ENCODE results near the gene PAPSS1.
"Not testable (repeated sequence)": the region's sequence is repeated elsewhere in the genome, so short reads cannot be mapped to it uniquely, and the experiment has no call there.

Gene PAPSS1

GRCh38 chr4:107719922-107720722 lies at the start of gene PAPSS1:
Gene PAPSS1, minus strand, starts transcription at chr4:107720234. Its CDS starts 55 bp downstream, at chr4:107720179.
- DNase-seq (ENCODE audit: low spot score), result peak; percentile 97

DNA sequence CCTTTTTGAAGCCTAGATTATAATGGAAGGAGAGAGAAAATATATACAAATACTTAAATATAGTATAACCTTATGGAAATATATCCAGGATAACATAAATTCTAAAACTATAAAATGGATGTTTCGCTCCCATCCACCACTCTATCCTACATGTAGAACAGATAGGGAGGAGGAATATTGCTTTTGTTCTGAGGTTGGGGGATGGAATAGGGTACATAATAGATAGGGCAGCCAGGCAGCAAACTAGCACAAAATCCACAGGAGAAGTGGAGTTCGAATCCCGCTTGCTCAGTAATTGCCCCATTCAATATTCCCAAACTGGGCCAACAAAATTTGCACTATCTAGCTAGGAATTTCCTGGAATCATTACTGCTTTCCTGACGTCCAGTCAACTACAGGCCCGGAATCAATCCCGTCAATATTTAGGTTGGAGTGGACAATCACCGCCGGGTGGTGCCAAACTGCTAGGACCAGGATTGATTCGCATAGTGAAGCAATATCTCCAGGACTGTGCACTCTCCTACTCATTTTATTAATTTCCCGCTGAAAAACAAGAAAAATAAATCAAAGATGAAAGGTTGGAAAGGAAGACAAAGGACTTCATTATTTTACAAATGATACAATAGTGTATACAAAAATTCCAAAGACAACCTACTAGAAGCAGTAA lies 40.4 kb upstream of the PAPSS1 start:
- no peak for DNase-seq (ENCODE audit: low spot score)

- no peak for DNase-seq (ENCODE audit: low spot score)
These were observed 37.9 kb upstream of the PAPSS1 start for GRCh38 chr4:107757864-107758476.

DNA sequence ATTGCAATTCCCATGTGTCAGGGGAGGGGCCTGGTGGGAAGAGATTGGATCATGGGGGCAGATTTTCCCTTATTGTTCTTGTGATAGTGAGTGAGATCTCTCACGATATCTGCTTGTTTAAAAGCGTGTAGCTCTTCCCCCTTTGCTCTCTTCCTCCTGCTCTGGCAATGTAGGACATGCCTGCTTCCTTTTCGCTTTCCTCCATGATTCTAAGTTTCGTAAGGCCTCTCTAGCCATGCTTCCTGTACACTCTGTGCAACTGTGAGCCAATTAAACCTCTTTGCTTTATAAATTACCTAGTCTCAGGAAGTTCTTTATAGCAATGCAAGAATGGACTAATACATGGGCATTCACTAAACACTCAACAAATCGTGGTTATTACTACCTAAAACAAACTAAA lies 37.2 kb upstream of the PAPSS1 start:
- no peak for DNase-seq (ENCODE audit: low spot score)

DNA sequence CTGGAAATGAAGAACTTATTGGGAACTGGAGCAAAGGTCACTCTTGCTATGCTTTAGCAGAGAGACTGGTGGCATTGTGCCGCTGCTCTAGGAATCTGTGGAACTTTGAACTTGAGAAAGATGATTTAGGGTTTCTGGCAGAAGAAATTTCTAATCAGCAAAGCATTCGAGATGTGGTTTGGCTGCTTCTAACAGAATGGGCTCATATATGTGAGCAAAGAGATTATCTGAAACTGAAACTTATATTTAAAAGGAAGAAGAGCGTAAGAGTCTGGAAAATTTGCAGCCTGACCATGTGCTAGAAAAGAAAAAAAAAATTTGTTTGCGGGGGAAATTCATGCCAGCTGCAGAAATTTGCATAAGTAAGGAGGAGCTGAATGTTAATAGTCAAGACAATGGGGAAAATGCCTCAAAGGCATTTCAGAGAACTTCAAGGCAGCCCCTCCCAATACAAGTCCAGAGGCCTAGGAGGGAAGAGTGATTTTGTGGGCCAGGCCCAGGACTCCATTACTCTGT lies 35.9 kb upstream of the PAPSS1 start:
- DNase-seq (ENCODE audit: low spot score), result no peak

GRCh38 chr4:107751670-107752069 lies 31.6 kb upstream of the PAPSS1 start:
- DNase-seq (ENCODE audit: low spot score), result no peak

DNA sequence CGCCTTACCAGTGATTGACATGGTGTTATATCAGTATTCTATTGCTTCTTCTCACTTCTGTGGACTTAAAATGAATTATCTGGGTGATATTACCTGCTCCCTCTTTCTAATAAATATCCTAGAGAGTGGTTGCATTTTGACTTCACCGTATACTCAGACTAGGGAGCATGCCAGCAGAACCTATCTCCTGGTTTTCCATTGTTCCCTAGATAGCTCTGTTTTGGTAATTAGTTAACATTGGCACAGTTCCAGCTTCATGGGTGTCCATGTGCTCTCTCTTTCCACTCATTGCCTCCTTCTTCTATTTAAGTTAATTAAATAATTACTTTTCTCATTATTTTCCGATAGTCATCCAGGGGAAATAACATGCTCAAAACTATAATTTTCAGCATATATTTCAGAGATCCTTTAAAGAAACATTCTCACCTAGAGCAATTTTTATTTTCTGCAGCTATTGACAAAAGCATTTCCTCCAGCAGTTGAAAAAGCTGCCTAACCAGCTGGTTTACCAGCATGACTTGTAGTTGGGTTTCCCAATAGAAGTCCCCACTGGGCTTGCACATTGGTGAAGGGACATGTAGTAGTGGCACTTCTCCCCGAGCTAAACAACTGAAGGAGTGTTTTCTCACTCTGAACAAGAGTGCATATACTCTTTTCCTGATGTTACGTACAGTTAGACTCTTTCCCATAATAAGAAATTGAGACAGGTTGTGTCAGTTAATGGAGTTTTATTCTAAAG lies 27.9 kb upstream of the PAPSS1 start:
- DNase-seq (ENCODE audit: low spot score), result no peak

GRCh38 chr4:107746161-107746560 lies 26.1 kb upstream of the PAPSS1 start:
- DNase-seq (ENCODE audit: low spot score), result no peak

DNA sequence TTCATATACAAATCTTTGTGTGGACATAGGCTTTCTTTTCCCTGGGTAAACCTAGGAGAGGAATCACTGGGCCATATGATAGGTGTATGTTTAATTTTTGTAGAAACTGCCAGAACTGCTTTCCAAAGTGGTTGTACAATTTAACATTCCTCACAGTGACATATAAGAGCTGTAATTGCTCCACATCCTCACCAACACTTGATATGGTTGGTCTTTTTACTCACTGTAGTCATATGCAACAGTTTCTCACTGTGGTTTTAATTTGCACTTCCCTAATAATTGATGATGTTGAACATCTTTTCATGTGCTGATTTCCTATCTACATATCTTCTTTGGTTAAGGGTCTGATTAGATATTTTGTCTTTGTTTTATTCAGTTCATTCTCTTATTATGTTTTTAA lies 24.5 kb upstream of the PAPSS1 start:
- no peak for DNase-seq (ENCODE audit: low spot score)

DNA sequence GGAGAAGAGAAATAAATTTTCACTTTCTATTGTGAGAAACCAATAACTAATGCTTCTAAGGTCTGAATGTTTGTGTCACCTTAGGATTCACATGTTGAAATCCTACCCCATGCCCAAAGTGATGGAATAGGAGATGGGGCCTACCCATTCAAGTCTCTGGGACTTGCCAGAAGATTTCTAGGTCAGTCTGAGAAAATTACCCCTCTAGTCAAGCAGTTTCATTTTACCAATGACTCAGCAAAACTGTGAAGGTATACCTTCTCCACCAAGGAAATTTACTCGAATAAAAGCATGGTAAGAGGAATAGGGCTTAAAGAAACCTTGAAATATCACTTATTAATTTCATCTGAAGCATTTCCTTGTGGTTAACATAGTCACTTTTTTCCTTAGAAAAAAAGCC lies 23.5 kb upstream of the PAPSS1 start:
- DNase-seq (ENCODE audit: low spot score), result no peak

GRCh38 chr4:107742791-107743190 lies 22.8 kb upstream of the PAPSS1 start:
- DNase-seq (ENCODE audit: low spot score), result no peak

GRCh38 chr4:107742196-107742595 lies 22.2 kb upstream of the PAPSS1 start:
- DNase-seq (ENCODE audit: low spot score), result no peak

DNA sequence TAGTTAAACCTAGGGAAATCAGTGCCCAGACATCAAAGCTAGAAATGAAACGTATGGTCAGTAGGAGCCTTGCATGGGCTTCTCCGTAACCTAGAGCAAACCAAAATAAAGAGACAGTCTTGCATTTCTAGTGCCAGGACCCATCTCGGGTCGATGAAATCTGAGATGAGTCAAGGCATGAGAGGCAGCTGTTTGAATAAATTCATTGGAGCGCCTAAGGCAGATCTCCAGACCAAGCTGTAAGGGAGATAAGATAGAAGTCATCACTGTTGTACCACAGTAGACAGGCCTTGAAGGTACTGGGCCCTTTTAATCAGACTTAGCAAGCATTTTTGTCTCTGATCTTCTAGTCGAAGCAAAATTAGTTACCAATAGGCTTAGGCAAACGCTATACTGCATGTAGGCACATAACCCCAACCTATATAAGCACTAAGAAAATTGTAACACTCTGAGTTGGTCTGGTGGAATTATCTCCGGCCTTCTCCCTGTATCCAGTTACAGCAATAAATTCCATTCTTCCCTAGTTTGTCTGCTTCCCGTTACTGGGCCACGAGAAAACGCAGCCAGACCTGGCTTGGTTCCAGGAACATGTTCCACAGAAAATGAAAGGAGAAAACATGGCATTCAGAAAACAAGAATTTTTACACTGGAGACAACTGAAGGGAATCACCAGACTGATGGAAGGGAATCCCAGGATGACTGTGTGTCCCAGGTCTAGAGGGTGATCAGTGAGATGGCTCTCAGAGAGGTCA lies 21.1 kb upstream of the PAPSS1 start:
- no peak for DNase-seq (ENCODE audit: low spot score)

DNA sequence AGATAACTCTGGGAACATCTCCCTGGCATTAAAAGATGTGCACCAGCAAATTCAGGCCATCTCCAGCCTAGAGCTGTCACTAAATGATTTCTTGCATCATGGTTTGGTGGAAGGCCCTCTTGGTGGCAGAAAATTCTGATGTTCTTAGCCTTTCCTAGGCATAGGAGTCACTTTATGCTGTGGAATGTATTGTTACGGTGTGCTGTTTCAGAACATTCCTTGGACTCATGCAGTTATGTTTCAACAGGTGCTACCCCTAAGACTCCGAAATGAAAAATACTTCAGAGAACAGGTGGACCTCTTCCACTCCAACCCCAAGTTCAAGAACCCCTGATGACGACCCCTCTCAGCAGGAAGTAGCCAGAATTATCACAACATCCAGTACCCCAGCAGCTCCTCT lies 20.3 kb upstream of the PAPSS1 start:
- DNase-seq (ENCODE audit: low spot score), result no peak

- no peak for DNase-seq (ENCODE audit: low spot score)
These were observed 17.4 kb upstream of the PAPSS1 start for GRCh38 chr4:107737450-107737849.

DNA sequence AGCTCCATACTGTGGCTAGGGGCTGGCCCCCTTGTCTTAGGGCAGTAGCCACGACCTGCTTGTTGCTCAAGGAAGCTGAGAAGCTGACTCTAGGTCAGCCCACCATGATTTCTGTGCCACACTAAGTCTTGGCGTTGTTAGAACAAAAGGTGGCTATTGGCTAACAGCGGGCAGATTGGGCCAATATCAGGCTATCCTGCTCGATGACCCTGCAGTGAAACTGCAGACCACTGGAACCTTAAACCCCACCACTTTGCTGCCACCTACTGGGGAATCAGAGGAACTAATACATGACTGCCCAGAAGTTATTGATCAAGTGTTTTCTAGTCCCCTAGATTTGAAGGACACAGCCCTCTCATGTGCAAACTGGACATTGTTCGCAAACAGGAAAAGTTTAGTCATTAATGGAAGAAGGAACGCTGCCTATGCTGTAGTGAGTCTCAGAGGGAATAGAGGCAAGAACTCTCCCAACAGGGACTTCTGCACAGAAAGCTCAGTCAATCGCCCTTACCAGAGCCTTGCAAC lies 17.0 kb upstream of the PAPSS1 start:
- DNase-seq (ENCODE audit: low spot score), result peak; percentile 54

- no peak for DNase-seq (ENCODE audit: low spot score)
These were observed 16.0 kb upstream of the PAPSS1 start for GRCh38 chr4:107736037-107736436.

DNA sequence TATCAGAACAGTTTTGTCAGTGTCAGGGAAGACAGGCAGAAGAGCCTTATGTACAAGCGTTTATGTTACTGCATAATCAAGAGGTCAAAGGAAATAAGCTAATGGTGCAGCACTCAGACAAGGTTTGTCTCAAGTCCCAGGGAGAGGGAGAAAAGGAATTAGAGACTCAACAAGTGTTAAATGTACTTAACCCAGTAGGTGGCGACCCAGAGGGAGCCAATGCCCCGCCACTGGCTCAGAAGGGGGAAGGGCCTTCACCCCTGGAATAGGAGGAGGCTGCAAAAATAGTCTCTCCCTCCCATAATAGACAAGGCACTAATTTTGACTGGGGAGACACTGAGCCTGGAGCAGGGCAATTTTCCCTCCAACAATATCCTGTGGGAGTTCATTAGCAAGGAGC lies 14.1 kb upstream of the PAPSS1 start:
- DNase-seq (ENCODE audit: low spot score), result no peak

- no peak for DNase-seq (ENCODE audit: low spot score)
These were observed 13.4 kb upstream of the PAPSS1 start for GRCh38 chr4:107733431-107733925.

DNA sequence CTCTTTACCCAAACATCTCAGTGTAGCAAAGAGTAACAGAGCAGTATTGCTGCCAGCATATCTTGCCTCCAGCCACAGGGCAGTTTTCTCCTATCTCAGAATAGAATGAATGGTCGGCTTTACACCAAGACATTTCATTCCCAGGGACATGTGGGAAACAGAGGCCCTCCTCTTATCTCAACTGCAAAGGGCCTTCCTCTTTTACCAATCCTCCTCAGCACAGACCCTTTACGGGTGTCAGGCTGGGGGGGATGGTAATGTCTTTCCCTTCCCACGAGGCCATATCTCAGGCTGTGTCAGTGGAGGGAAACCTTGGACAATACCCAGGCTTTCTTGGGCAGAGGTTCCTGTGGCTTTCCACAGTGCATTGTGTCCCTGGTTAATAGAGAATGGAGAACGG lies 9.0 kb upstream of the PAPSS1 start:
- not testable (repeated sequence) for DNase-seq (ENCODE audit: low spot score)

Data from globus pallidus (tissue), 1 donor.